ENCODE measurements around the gene MSMB.

- TF ChIP-seq CTCF (IDR thresholded peaks at IDR 0.05) (no peak), POLR2A (IDR thresholded peaks at IDR 0.05) (no peak), POLR2AphosphoS5 (IDR thresholded peaks at IDR 0.05) (no peak)
Measured at GRCh38 chr10:46055771-46056170, 9.7 kb upstream of the MSMB start.
